B cell (primary cell): Measurements from ENCODE around the gene KRTDAP. TPM values are rescaled to one million over a fixed set of nuclear protein-coding genes. Genes with fewer than 3 reads are reported as not detected.

Experiments used
- ATAC-seq: fragments of 200-7000 bp; cut with Tn5 transposase; one replicate; pipeline ENCODE4 v1.10.0; 2021; ENCODE audit warnings: low read depth, mild to moderate bottlenecking, moderate number of reproducible peaks, moderate library complexity
- CTCF ChIA-PET: fragments of 350-600 bp; sonication (Branson Sonifier 250); formaldehyde crosslinking; loops from one replicate; lab custom pipeline; 2021; ENCODE audit warnings: antibody characterized with exemption, inconsistent platforms; lab: Charles Lee
- POLR2A ChIA-PET: fragments of 350-600 bp; sonication (Branson Sonifier 250); formaldehyde crosslinking; loops from one replicate; lab custom pipeline; 2021; ENCODE audit warnings: antibody characterized with exemption; lab: Charles Lee
- DNase-seq: peaks from one replicate; pipeline ENCODE4 v3.0.0; 2013
- H2AFZ ChIP-seq: 2 replicates; pipeline ENCODE4 v1.6.1; 2012; ENCODE audit warnings: mild to moderate bottlenecking, low read depth, low read length; ENCODE audit not compliant: insufficient read depth, poor library complexity, severe bottlenecking
- H3K27ac ChIP-seq, 2 donors: 1 replicate in 1 of 2; 2 replicates in 1 of 2; pipeline ENCODE4 v1.5.1; 2012 to 2013; ENCODE audit warnings: low read length in 2 of 2, mild to moderate bottlenecking in 2 of 2, moderate library complexity in 1 of 2
- H3K27me3 ChIP-seq, 4 experiments: fragments of 200-600 bp in 1 of 4; sonication (generic) in 1 of 4; replicated peaks in 1 of 4; 1 replicate in 2 of 4; 2 replicates in 2 of 4; pipeline versions ENCODE4 v1.6.1 to v1.7.0; 2013 to 2016; ENCODE audit warnings: low read length in 3 of 4, mild to moderate bottlenecking in 2 of 4, mixed read lengths in 1 of 4, moderate library complexity in 1 of 4; ENCODE audit not compliant: insufficient read depth in 4 of 4, control insufficient read depth in 3 of 4; ENCODE audit errors: control extremely low read depth in 1 of 4
- H3K36me3 ChIP-seq, 2 experiments: replicated peaks in 1 of 2; 1 replicate in 1 of 2; 2 replicates in 1 of 2; pipeline versions ENCODE4 v1.6.1 to v1.7.1; 2013; ENCODE audit warnings: low read length in 1 of 2; ENCODE audit not compliant: insufficient read depth in 2 of 2, control insufficient read depth in 1 of 2; ENCODE audit errors: control extremely low read depth in 1 of 2, extremely low read depth in 1 of 2
- H3K4me1 ChIP-seq, 2 donors: fragments of 200-600 bp in 1 of 2; sonication (generic) in 1 of 2; 1 replicate in 1 of 2; 2 replicates in 1 of 2; pipeline versions ENCODE4 v1.5.1 to v1.6.1; 2013 to 2017; ENCODE audit warnings: low read length in 2 of 2; ENCODE audit not compliant: control insufficient read depth in 2 of 2, insufficient read depth in 2 of 2
- H3K4me2 ChIP-seq: replicated peaks from 2 replicates; pipeline ENCODE3; 2012; ENCODE audit warnings: mild to moderate bottlenecking, low read depth, low read length; ENCODE audit not compliant: poor library complexity, severe bottlenecking
- H3K4me3 ChIP-seq, 5 experiments: fragments of 200-600 bp in 1 of 5; sonication (generic) in 1 of 5; 1 replicate in 3 of 5; 2 replicates in 2 of 5; pipeline versions ENCODE4 v1.5.1 to v1.7.0; 2011 to 2016; ENCODE audit warnings: low read length in 4 of 5, mild to moderate bottlenecking in 4 of 5, low read depth in 2 of 5, control low read depth in 1 of 5, moderate library complexity in 1 of 5; ENCODE audit not compliant: insufficient read depth in 1 of 5; ENCODE audit errors: control extremely low read depth in 1 of 5, extremely low read depth in 1 of 5
- H3K79me2 ChIP-seq: fragments of 200-600 bp; sonication (generic); one replicate; pipeline ENCODE4 v1.6.0; 2016; ENCODE audit warnings: low read length; ENCODE audit not compliant: control insufficient read depth, insufficient read depth
- H3K9ac ChIP-seq: fragments of 200-600 bp; sonication (generic); 2 replicates; pipeline ENCODE4 v1.6.1; 2017; ENCODE audit warnings: mild to moderate bottlenecking, low read length, moderate library complexity
- H3K9me3 ChIP-seq, 3 donors: one replicate each; pipeline versions ENCODE4 v1.6.1 to v1.7.1; 2013; ENCODE audit warnings: low read length in 2 of 3; ENCODE audit not compliant: control insufficient read depth in 2 of 3, insufficient read depth in 1 of 3; ENCODE audit errors: control extremely low read depth in 1 of 3
- H4K20me1 ChIP-seq: 2 replicates; pipeline ENCODE4 v1.6.0; 2012; ENCODE audit warnings: mild to moderate bottlenecking, low read length; ENCODE audit not compliant: insufficient read depth, control insufficient read depth, poor library complexity, severe bottlenecking
- H3K27ac Mint-ChIP-seq: one replicate; pipeline ENCODE4 v1.8.0; 2021; ENCODE audit warnings: mixed read lengths
- H3K27me3 Mint-ChIP-seq: one replicate; pipeline ENCODE4 v1.8.0; 2021; ENCODE audit warnings: mixed read lengths
- H3K4me1 Mint-ChIP-seq: one replicate; pipeline ENCODE4 v1.8.0; 2021; ENCODE audit warnings: mixed read lengths
- H3K4me3 Mint-ChIP-seq: one replicate; pipeline ENCODE4 v1.8.0; 2021; ENCODE audit warnings: mixed read lengths
- H3K9me3 Mint-ChIP-seq: one replicate; pipeline ENCODE4 v1.8.0; 2022; ENCODE audit warnings: mixed read lengths; ENCODE audit not compliant: insufficient read depth
- EZH2 ChIP-seq: IDR thresholded peaks from 2 replicates; pipeline ENCODE4 v1.6.1; 2012; ENCODE audit warnings: borderline replicate concordance, low read depth, mild to moderate bottlenecking, moderate library complexity, low read length; ENCODE audit not compliant: insufficient read depth, poor library complexity, severe bottlenecking
- WGBS: methylation state at CpG from one replicate; pipeline ENCODE4 v1.1.5; 2013; ENCODE audit warnings: missing lambda C conversion rate; ENCODE audit not compliant: insufficient coverage; 5-methylcytosine and 5-hydroxymethylcytosine counted together
- intact Hi-C: fragments of 100-400 bp; cut with micrococcal nuclease; formaldehyde crosslinking; loops from one replicate; pipeline ENCODE4 v1.10.0; 2022
- polyA plus RNA-seq: library from polyadenylated mRNA; depleted of rRNA; stranded (reverse); fragments of >200 nt; gene quantifications from 2 replicates; pipeline ENCODE4 v1.2.3, GENCODE V29; 2012
- total RNA-seq, 2 donors: library from RNA; stranded (reverse); fragments of 120-200 nt in 1 of 2; gene quantifications; 1 replicate in 1 of 2; 2 replicates in 1 of 2; pipeline versions ENCODE4 v1.2.3 to v1.2.4, GENCODE V29; 2013 to 2022
- TF ChIP-seq, protein P1 (sequence below): fragments of 200-600 bp; IDR thresholded peaks from one replicate; pipeline ENCODE4 v1.8.0; 2022; ENCODE audit warnings: antibody characterized with exemption, mild to moderate bottlenecking

The KRTDAP gene
- total and polyA plus RNA-seq, 2 donors (not counting 1 experiment from before 2014, with no cell fraction given): not detected

DNA sequence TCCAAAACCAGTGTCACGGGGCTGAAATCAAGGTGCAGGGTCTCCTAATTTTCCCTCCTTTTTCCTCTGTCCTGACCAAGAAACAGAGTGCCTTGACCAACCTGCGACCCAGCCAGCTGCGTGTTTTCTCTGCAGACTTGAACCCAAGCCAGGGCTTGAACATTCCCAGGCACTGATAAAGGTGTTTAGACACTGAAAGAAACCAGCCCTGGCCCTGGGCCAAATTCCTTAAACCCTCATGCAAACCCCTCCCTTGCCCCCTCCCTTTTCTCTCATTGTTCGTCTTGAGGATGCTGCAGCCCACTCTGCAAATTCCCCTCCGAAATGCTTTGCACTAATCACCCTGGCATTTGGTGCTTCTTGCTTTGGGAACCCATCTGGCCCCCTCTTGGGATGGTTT lies 51.7 kb downstream of the KRTDAP start:
- POLR2A ChIA-PET: no interaction called here

DNA sequence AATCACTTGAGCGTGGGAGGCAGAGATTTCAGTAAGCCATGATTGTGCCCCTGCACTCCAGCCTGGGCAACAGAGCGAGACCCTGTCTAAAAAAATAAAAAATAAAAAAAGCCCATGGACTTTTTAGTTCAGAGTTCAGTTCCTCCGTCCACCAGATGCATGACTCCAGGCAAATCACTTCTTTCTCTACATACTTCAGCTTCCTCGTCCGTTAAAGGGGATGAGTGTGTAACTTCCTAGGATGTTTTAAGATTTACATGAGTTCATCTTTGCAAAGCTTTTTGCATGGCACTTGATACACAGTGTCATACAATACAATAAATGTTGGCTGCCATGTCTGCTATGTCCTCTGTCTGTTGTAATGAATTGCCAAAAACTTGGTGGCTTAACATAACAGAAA lies 52.2 kb downstream of the KRTDAP start:
- H4K20me1 ChIP-seq: no peaks in the 10 kb centered on the region
- POLR2A ChIA-PET: no interaction called here
- ATAC-seq (no peak), DNase-seq (no peak)
- H3K79me2 ChIP-seq: no peaks in the 10 kb centered on the region
- intact Hi-C loops: no loop called here
- H3K4me1 ChIP-seq: peaks cover 33 to 39% of the 10 kb centered on the region in 2 donors
- 89% methylated on average over 1 of the region's 5 CpGs for WGBS
- H2AFZ ChIP-seq: no peak overlapping the region
- H3K36me3 ChIP-seq: no peaks in the 10 kb centered on the region
- Mint-ChIP-seq H3K9me3 (no peaks in the 10 kb centered on the region), H3K4me3 (no peak overlapping the region), H3K4me1 (peaks cover 51% of the 10 kb centered on the region), H3K27me3 (peaks cover 8% of the 10 kb centered on the region), H3K27ac (no peak overlapping the region)
- no peak overlapping the region for H3K27ac ChIP-seq
- no peaks in the 10 kb centered on the region for H3K9me3 ChIP-seq
- TF ChIP-seq, protein P1, sequence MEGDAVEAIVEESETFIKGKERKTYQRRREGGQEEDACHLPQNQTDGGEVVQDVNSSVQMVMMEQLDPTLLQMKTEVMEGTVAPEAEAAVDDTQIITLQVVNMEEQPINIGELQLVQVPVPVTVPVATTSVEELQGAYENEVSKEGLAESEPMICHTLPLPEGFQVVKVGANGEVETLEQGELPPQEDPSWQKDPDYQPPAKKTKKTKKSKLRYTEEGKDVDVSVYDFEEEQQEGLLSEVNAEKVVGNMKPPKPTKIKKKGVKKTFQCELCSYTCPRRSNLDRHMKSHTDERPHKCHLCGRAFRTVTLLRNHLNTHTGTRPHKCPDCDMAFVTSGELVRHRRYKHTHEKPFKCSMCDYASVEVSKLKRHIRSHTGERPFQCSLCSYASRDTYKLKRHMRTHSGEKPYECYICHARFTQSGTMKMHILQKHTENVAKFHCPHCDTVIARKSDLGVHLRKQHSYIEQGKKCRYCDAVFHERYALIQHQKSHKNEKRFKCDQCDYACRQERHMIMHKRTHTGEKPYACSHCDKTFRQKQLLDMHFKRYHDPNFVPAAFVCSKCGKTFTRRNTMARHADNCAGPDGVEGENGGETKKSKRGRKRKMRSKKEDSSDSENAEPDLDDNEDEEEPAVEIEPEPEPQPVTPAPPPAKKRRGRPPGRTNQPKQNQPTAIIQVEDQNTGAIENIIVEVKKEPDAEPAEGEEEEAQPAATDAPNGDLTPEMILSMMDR: no peak
- no peak overlapping the region for H3K9ac ChIP-seq
- no peak overlapping the region for H3K4me3 ChIP-seq
- peaks cover 0 to 2% (median 0%) of the 10 kb centered on the region in 4 experiments for H3K27me3 ChIP-seq
- no peak overlapping the region for H3K4me2 ChIP-seq
- CTCF ChIA-PET: no interaction called here

More for the DNA sequence above, 51.7 kb downstream of the KRTDAP start:
- Histone ChIP-seq H3K4me3 (no peak overlapping the region), H3K27me3 (peaks cover 0 to 2% (median 0%) of the 10 kb centered on the region in 4 experiments), H3K79me2 (no peaks in the 10 kb centered on the region), H3K9me3 (no peaks in the 10 kb centered on the region), H4K20me1 (no peaks in the 10 kb centered on the region), H3K36me3 (no peaks in the 10 kb centered on the region), H3K4me1 (peaks cover 33 to 39% of the 10 kb centered on the region in 2 donors), H3K4me2 (no peak overlapping the region), H3K9ac (no peak overlapping the region), H3K27ac (no peak overlapping the region), H2AFZ (no peak overlapping the region)
- Mint-ChIP-seq H3K9me3 (no peaks in the 10 kb centered on the region), H3K27me3 (peaks cover 5% of the 10 kb centered on the region), H3K27ac (no peak overlapping the region), H3K4me3 (no peak overlapping the region), H3K4me1 (peaks cover 51% of the 10 kb centered on the region)
- 95% methylated on average over 5 of the region's 5 CpGs for WGBS
- CTCF ChIA-PET: no interaction called here
- intact Hi-C loops: no loop called here
- ATAC-seq: no peak
- TF ChIP-seq, protein P1: no peak
- no peak for TF ChIP-seq EZH2
- DNase-seq: no peak
